PFSK-1 (cell line): ENCODE data around the gene SMNDC1.

Experiments
- POLR2AphosphoS5 ChIP-seq: IDR thresholded peaks from 2 replicates; pipeline ENCODE4 v1.6.1; 2012; ENCODE audit warnings: low read depth, mild to moderate bottlenecking, control low read depth, low read length, moderate library complexity
- REST ChIP-seq, 2 experiments: IDR thresholded peaks; 2 replicates each; pipeline versions ENCODE4 v1.6.1 to v1.8.0; 2011 to 2012; ENCODE audit warnings: low read depth in 2 of 2, low read length in 2 of 2, control low read depth in 1 of 2, inconsistent platforms in 1 of 2, mild to moderate bottlenecking in 1 of 2, moderate library complexity in 1 of 2; ENCODE audit not compliant: insufficient read depth in 1 of 2
- TAF1 ChIP-seq: IDR thresholded peaks from 2 replicates; pipeline ENCODE4 v1.6.1; 2012; ENCODE audit warnings: low read length, control low read depth, borderline replicate concordance; ENCODE audit not compliant: insufficient read depth

GRCh38 chr10:110324805-110325280 lies 20.1 kb upstream of the SMNDC1 start:
- no peak for TF ChIP-seq POLR2AphosphoS5
- TF ChIP-seq TAF1: no peak
- no peak for TF ChIP-seq REST (IDR thresholded peaks at IDR 0.05; ENCODE audit: insufficient read depth in 1 of 2, low read depth in 2 of 2, low read length in 2 of 2)
